Astrocyte of the cerebellum (primary cell): ENCODE data around the gene TMEM141.
"Not testable (repeated sequence)": the region's sequence is repeated elsewhere in the genome, so short reads cannot be mapped to it uniquely, and the experiment has no call there.

ENCODE experiments used
- DNase-seq: peaks from one replicate; pipeline ENCODE4 v3.0.0-alpha.2; 2011; ENCODE audit warnings: low read depth
- H3K4me3 ChIP-seq: 2 replicates; pipeline ENCODE4 v1.5.1; 2011; ENCODE audit warnings: mild to moderate bottlenecking, low read depth, low read length, moderate library complexity
- CTCF ChIP-seq: IDR thresholded peaks from 2 replicates; pipeline ENCODE4 v1.5.1; 2012; ENCODE audit warnings: low read length, low read depth, moderate library complexity, mild to moderate bottlenecking; ENCODE audit errors: missing control alignments
- in situ Hi-C: cut with HindIII; loops from 2 replicates; pipeline ENCODE4 v1.10.0; 2017; ENCODE audit warnings: low sequenced_read_pairs

The TMEM141 gene

GRCh38 chr9:136831002-136831719 lies 40.0 kb downstream of the TMEM141 start:
- TF ChIP-seq CTCF = no peak

GRCh38 chr9:136831720-136832104 lies 40.6 kb downstream of the TMEM141 start:
- H3K4me3 ChIP-seq = no peak overlapping the region
- in situ Hi-C loops = no loop called here
- no peak for DNase-seq
- no peak for TF ChIP-seq CTCF

More at GRCh38 chr9:136831002-136831719, 40.0 kb downstream of the TMEM141 start:
- in situ Hi-C loops = no loop called here
- H3K4me3 ChIP-seq = no peak overlapping the region
- no peak for DNase-seq

- DNase-seq = no peak
- in situ Hi-C loops = no loop called here
- H3K4me3 ChIP-seq = no peak overlapping the region
- no peak for TF ChIP-seq CTCF
Measured at GRCh38 chr9:136832581-136832980, 41.4 kb downstream of the TMEM141 start.

- DNase-seq, in situ Hi-C loops, H3K4me3 ChIP-seq: not testable (repeated sequence)
Measured at GRCh38 chr9:136833381-136834048, 42.4 kb downstream of the TMEM141 start.

GRCh38 chr9:136835162-136835931 lies 44.2 kb downstream of the TMEM141 start:
- in situ Hi-C loops = no loop called here
- no peak for DNase-seq
- no peak for TF ChIP-seq CTCF
- H3K4me3 ChIP-seq = no peak overlapping the region

GRCh38 chr9:136835932-136836904 lies 45.1 kb downstream of the TMEM141 start:
- DNase-seq = no peak
- in situ Hi-C loops = no loop called here
- no peak for TF ChIP-seq CTCF
- no peak overlapping the region for H3K4me3 ChIP-seq
